HepG2 (cell line): ENCODE measurements around the gene CHST13. TPM values are rescaled to one million over a fixed set of nuclear protein-coding genes. Genes with fewer than 3 reads are reported as not detected.

Source experiments
- CEBPB ChIP-seq: IDR thresholded peaks from 2 replicates; pipeline ENCODE4 v1.6.1; 2011; ENCODE audit warnings: low read depth, low read length, improper control_type of control experiment, borderline replicate concordance
- E2F5 ChIP-seq: sonication (generic); formaldehyde crosslinking; conservative IDR thresholded peaks from 2 replicates; pipeline ENCODE4 v1.4.0; 2020; ENCODE audit warnings: missing genetic modification reagents
- IRF1 ChIP-seq: sonication (generic); formaldehyde crosslinking; IDR thresholded peaks from 2 replicates; pipeline ENCODE4 v1.4.0; 2020; ENCODE audit warnings: low read depth, mild to moderate bottlenecking, missing genetic modification reagents
- KLF6 ChIP-seq: IDR thresholded peaks from 2 replicates; pipeline ENCODE4 v1.8.0; 2016; ENCODE audit warnings: missing biosample characterization, missing genetic modification reagents
- MXD1 ChIP-seq: sonication (generic); formaldehyde crosslinking; IDR thresholded peaks from 2 replicates; pipeline ENCODE4 v1.4.0; 2020; ENCODE audit warnings: mild to moderate bottlenecking, missing genetic modification reagents
- PHF21A ChIP-seq: sonication (generic); formaldehyde crosslinking; IDR thresholded peaks from 2 replicates; pipeline ENCODE4 v1.5.0; 2020; ENCODE audit warnings: mild to moderate bottlenecking, missing genetic modification reagents
- RBFOX2 ChIP-seq: fragments of 200-400 bp; formaldehyde crosslinking; IDR thresholded peaks from 2 replicates; pipeline ENCODE4 v1.6.1; 2017; ENCODE audit warnings: low read depth, mild to moderate bottlenecking, low read length
- RXRA ChIP-seq: sonication (generic); formaldehyde crosslinking; IDR thresholded peaks from 2 replicates; pipeline ENCODE4 v1.5.1; 2020; ENCODE audit warnings: missing genetic modification reagents
- SIX1 ChIP-seq: sonication (generic); formaldehyde crosslinking; IDR thresholded peaks from 2 replicates; pipeline ENCODE4 v1.4.0; 2020; ENCODE audit warnings: missing genetic modification reagents, borderline replicate concordance
- TFAP4 ChIP-seq: sonication (generic); IDR thresholded peaks from 2 replicates; pipeline ENCODE4 v1.6.1; 2016; ENCODE audit warnings: low read depth, borderline replicate concordance
- ZNF343 ChIP-seq: sonication (generic); formaldehyde crosslinking; IDR thresholded peaks from 2 replicates; pipeline ENCODE4 v1.4.0; 2020; ENCODE audit warnings: mild to moderate bottlenecking, missing genetic modification reagents
- ZNF441 ChIP-seq: sonication (generic); formaldehyde crosslinking; IDR thresholded peaks from 2 replicates; pipeline ENCODE4 v1.7.0; 2021; ENCODE audit warnings: missing genetic modification reagents, borderline replicate concordance
- ZNF570 ChIP-seq: sonication (generic); formaldehyde crosslinking; IDR thresholded peaks from 2 replicates; pipeline ENCODE4 v1.4.0; 2020; ENCODE audit warnings: mild to moderate bottlenecking, missing genetic modification reagents, borderline replicate concordance
- ZNF740 ChIP-seq: sonication (generic); formaldehyde crosslinking; IDR thresholded peaks from 2 replicates; pipeline ENCODE4 v1.4.0; 2020; ENCODE audit warnings: missing genetic modification reagents
- polyA plus RNA-seq, 8 experiments: library from polyadenylated mRNA; depleted of rRNA in 3 of 8; stranded (reverse) in 7 of 8; unstranded in 1 of 8; fragments of >200 nt; fragmentation: Illumina TruSeq in 4 of 8; extraction: Trizol in 4 of 8; gene quantifications; 2 replicates each; pipeline versions ENCODE4 v1.2.1 to v1.2.3, GENCODE V29; 2011 to 2016; ENCODE audit warnings: low read depth in 4 of 8, missing spikeins in 1 of 8, mixed read lengths in 1 of 8; ENCODE audit not compliant: insufficient read depth in 1 of 8
- total RNA-seq, 5 experiments: library from RNA; depleted of rRNA; stranded (reverse); fragments of >200 nt; fragmentation: Illumina TruSeq; extraction: Trizol; gene quantifications; 2 replicates each; pipeline ENCODE4 v1.2.3, GENCODE V29; 2016; ENCODE audit warnings: low read depth in 1 of 5
- TF ChIP-seq, protein P1 (sequence below): sonication (generic); formaldehyde crosslinking; IDR thresholded peaks from 2 replicates; pipeline ENCODE4 v1.5.1; 2020; ENCODE audit warnings: mild to moderate bottlenecking, missing genetic modification reagents, moderate library complexity
- TF ChIP-seq, protein P2 (sequence below): sonication (generic); formaldehyde crosslinking; IDR thresholded peaks from 2 replicates; pipeline ENCODE4 v1.4.0; 2020; ENCODE audit warnings: missing genetic modification reagents, borderline replicate concordance
- TF ChIP-seq, protein P3 (sequence below): sonication (generic); formaldehyde crosslinking; IDR thresholded peaks from 2 replicates; pipeline ENCODE4 v1.4.0; 2020; ENCODE audit warnings: mild to moderate bottlenecking, missing genetic modification reagents
- TF ChIP-seq, protein P4 (sequence below): sonication (generic); formaldehyde crosslinking; IDR thresholded peaks from 2 replicates; pipeline ENCODE4 v1.8.1; 2023; ENCODE audit warnings: missing genetic modification reagents, mild to moderate bottlenecking, borderline replicate concordance

CHST13 gene
- total and polyA plus RNA-seq, 2 of the 13 experiments (the other 11 are each of a cell fraction or from before 2014, with no cell fraction given), result 32.0 to 43.1 TPM

- TF ChIP-seq E2F5 (CRISPR knock-in tag) (no peak), PHF21A (CRISPR knock-in tag) (no peak), MXD1 (CRISPR knock-in tag) (no peak), RBFOX2 (no peak), KLF6 (0 out of 2 replicates have a peak, but pooled peaks have one; percentile 0), SIX1 (CRISPR knock-in tag) (no peak), ZNF441 (CRISPR knock-in tag) (0 out of 2 replicates have a peak, but pooled peaks have one; percentile 60), TFAP4 (peak; percentile 64), IRF1 (CRISPR knock-in tag) (no peak), ZNF343 (no peak), ZNF740 (no peak), ZNF570 (CRISPR knock-in tag) (no peak), RXRA (CRISPR knock-in tag) (no peak), CEBPB (no peak)
- TF ChIP-seq, protein P1, sequence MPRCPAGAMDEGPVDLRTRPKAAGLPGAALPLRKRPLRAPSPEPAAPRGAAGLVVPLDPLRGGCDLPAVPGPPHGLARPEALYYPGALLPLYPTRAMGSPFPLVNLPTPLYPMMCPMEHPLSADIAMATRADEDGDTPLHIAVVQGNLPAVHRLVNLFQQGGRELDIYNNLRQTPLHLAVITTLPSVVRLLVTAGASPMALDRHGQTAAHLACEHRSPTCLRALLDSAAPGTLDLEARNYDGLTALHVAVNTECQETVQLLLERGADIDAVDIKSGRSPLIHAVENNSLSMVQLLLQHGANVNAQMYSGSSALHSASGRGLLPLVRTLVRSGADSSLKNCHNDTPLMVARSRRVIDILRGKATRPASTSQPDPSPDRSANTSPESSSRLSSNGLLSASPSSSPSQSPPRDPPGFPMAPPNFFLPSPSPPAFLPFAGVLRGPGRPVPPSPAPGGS (CRISPR knock-in tag), result 0 out of 2 replicates have a peak, but pooled peaks have one; percentile 3
- TF ChIP-seq, protein P2, sequence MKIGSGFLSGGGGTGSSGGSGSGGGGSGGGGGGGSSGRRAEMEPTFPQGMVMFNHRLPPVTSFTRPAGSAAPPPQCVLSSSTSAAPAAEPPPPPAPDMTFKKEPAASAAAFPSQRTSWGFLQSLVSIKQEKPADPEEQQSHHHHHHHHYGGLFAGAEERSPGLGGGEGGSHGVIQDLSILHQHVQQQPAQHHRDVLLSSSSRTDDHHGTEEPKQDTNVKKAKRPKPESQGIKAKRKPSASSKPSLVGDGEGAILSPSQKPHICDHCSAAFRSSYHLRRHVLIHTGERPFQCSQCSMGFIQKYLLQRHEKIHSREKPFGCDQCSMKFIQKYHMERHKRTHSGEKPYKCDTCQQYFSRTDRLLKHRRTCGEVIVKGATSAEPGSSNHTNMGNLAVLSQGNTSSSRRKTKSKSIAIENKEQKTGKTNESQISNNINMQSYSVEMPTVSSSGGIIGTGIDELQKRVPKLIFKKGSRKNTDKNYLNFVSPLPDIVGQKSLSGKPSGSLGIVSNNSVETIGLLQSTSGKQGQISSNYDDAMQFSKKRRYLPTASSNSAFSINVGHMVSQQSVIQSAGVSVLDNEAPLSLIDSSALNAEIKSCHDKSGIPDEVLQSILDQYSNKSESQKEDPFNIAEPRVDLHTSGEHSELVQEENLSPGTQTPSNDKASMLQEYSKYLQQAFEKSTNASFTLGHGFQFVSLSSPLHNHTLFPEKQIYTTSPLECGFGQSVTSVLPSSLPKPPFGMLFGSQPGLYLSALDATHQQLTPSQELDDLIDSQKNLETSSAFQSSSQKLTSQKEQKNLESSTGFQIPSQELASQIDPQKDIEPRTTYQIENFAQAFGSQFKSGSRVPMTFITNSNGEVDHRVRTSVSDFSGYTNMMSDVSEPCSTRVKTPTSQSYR (CRISPR knock-in tag), result peak; percentile 18; the same call in 1 of the 2 replicates
- TF ChIP-seq, protein P3, sequence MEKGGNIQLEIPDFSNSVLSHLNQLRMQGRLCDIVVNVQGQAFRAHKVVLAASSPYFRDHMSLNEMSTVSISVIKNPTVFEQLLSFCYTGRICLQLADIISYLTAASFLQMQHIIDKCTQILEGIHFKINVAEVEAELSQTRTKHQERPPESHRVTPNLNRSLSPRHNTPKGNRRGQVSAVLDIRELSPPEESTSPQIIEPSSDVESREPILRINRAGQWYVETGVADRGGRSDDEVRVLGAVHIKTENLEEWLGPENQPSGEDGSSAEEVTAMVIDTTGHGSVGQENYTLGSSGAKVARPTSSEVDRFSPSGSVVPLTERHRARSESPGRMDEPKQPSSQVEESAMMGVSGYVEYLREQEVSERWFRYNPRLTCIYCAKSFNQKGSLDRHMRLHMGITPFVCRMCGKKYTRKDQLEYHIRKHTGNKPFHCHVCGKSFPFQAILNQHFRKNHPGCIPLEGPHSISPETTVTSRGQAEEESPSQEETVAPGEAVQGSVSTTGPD (CRISPR knock-in tag), result no peak
- TF ChIP-seq, protein P4, sequence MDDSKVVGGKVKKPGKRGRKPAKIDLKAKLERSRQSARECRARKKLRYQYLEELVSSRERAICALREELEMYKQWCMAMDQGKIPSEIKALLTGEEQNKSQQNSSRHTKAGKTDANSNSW (CRISPR knock-in tag), result no peak
These were observed 5.8 kb upstream of the CHST13 start (continued) for GRCh38 chr3:126517986-126518778.
